ENCODE results near the gene SSU72.
"Not testable (repeated sequence)": the region's sequence is repeated elsewhere in the genome, so short reads cannot be mapped to it uniquely, and the experiment has no call there.

Gene SSU72

GRCh38 chr1:1564268-1564667 is 10.4 kb downstream of the SSU72 start:
- in situ Hi-C loops (cut with MboI; ENCODE audit: low pct_unique_long_range_greater_than_20kb, low sequenced_read_pairs): no loop called here
- no peak for DNase-seq

- in situ Hi-C loops (cut with MboI; ENCODE audit: low pct_unique_long_range_greater_than_20kb, low sequenced_read_pairs): no loop called here
- DNase-seq: no peak
Observed at GRCh38 chr1:1563688-1564087, 11.0 kb downstream of the SSU72 start.

GRCh38 chr1:1562556-1563195 is 12.0 kb downstream of the SSU72 start:
- in situ Hi-C loops (cut with MboI; ENCODE audit: low pct_unique_long_range_greater_than_20kb, low sequenced_read_pairs): no loop called here
- DNase-seq: no peak

GRCh38 chr1:1561801-1562470 is 12.7 kb downstream of the SSU72 start:
- in situ Hi-C loops (cut with MboI; ENCODE audit: low pct_unique_long_range_greater_than_20kb, low sequenced_read_pairs): no loop called here
- no peak for DNase-seq

- in situ Hi-C loops (cut with MboI; ENCODE audit: low pct_unique_long_range_greater_than_20kb, low sequenced_read_pairs): no loop called here
Observed at GRCh38 chr1:1560178-1560577, 14.5 kb downstream of the SSU72 start.

GRCh38 chr1:1559066-1559465 is 15.6 kb downstream of the SSU72 start:
- in situ Hi-C loops (cut with MboI; ENCODE audit: low pct_unique_long_range_greater_than_20kb, low sequenced_read_pairs): no loop called here
- no peak for DNase-seq

More at GRCh38 chr1:1560178-1560577, 14.5 kb downstream of the SSU72 start:
- no peak for DNase-seq

GRCh38 chr1:1558591-1558990 is 16.1 kb downstream of the SSU72 start:
- in situ Hi-C loops (cut with MboI; ENCODE audit: low pct_unique_long_range_greater_than_20kb, low sequenced_read_pairs): no loop called here

GRCh38 chr1:1557688-1558087 is 17.0 kb downstream of the SSU72 start:
- DNase-seq; in situ Hi-C loops (cut with MboI; ENCODE audit: low pct_unique_long_range_greater_than_20kb, low sequenced_read_pairs): not testable (repeated sequence)

More at GRCh38 chr1:1558591-1558990, 16.1 kb downstream of the SSU72 start:
- no peak for DNase-seq

GRCh38 chr1:1556961-1557360 is 17.7 kb downstream of the SSU72 start:
- DNase-seq; in situ Hi-C loops (cut with MboI; ENCODE audit: low pct_unique_long_range_greater_than_20kb, low sequenced_read_pairs): not testable (repeated sequence)

GRCh38 chr1:1556505-1556904 is 18.2 kb downstream of the SSU72 start:
- in situ Hi-C loops (cut with MboI; ENCODE audit: low pct_unique_long_range_greater_than_20kb, low sequenced_read_pairs): no loop called here
- no peak for DNase-seq

- no peak for DNase-seq
- in situ Hi-C loops (cut with MboI; ENCODE audit: low pct_unique_long_range_greater_than_20kb, low sequenced_read_pairs): no loop called here
Observed at GRCh38 chr1:1554926-1555915, 19.4 kb downstream of the SSU72 start.

GRCh38 chr1:1554550-1554925 is 20.1 kb downstream of the SSU72 start:
- in situ Hi-C loops (cut with MboI; ENCODE audit: low pct_unique_long_range_greater_than_20kb, low sequenced_read_pairs): no loop called here
- DNase-seq: no peak

- in situ Hi-C loops (cut with MboI; ENCODE audit: low pct_unique_long_range_greater_than_20kb, low sequenced_read_pairs): no loop called here
- no peak for DNase-seq
Observed at GRCh38 chr1:1553821-1554494, 20.7 kb downstream of the SSU72 start.

GRCh38 chr1:1552263-1552639 is 22.4 kb downstream of the SSU72 start:
- in situ Hi-C loops (cut with MboI; ENCODE audit: low pct_unique_long_range_greater_than_20kb, low sequenced_read_pairs): no loop called here
- no peak for DNase-seq

- in situ Hi-C loops (cut with MboI; ENCODE audit: low pct_unique_long_range_greater_than_20kb, low sequenced_read_pairs): no loop called here
- DNase-seq: no peak
Observed at GRCh38 chr1:1551524-1552262, 23.0 kb downstream of the SSU72 start.

GRCh38 chr1:1550591-1551432 is 23.9 kb downstream of the SSU72 start:
- in situ Hi-C loops (cut with MboI; ENCODE audit: low pct_unique_long_range_greater_than_20kb, low sequenced_read_pairs): no loop called here
- peak; percentile 43 for DNase-seq

- in situ Hi-C loops (cut with MboI; ENCODE audit: low pct_unique_long_range_greater_than_20kb, low sequenced_read_pairs): no loop called here
- no peak for DNase-seq
Observed at GRCh38 chr1:1550087-1550486, 24.6 kb downstream of the SSU72 start.

- in situ Hi-C loops (cut with MboI; ENCODE audit: low pct_unique_long_range_greater_than_20kb, low sequenced_read_pairs): no loop called here
- no peak for DNase-seq
Observed at GRCh38 chr1:1548591-1548990, 26.1 kb downstream of the SSU72 start.

All from KBM-7 (cell line).